Neural progenitor cell (in vitro differentiated cells): ENCODE results near the gene ZNF266. TPM values are rescaled to one million over a fixed set of nuclear protein-coding genes. Genes with fewer than 3 reads are reported as not detected.

Experiments used
- DNase-seq: peaks from one replicate; pipeline ENCODE4 v3.0.0-alpha.2; 2016; ENCODE audit warnings: low spot score
- H2AFZ ChIP-seq: fragments of 200-600 bp; sonication (generic); replicated peaks from 2 replicates; pipeline ENCODE4 v1.6.1; 2016; ENCODE audit warnings: antibody characterized with exemption
- H3F3A ChIP-seq: fragments of 200-600 bp; sonication (generic); 2 replicates; pipeline ENCODE4 v1.6.1; 2016; ENCODE audit warnings: antibody characterized with exemption, low read depth
- H3K27ac ChIP-seq: fragments of 200-600 bp; sonication (generic); 2 replicates; pipeline ENCODE4 v1.5.1; 2016; ENCODE audit warnings: mild to moderate bottlenecking
- H3K27me3 ChIP-seq: fragments of 200-600 bp; sonication (generic); 2 replicates; pipeline ENCODE4 v1.6.1; 2016; ENCODE audit warnings: mild to moderate bottlenecking, moderate library complexity
- H3K36me3 ChIP-seq: fragments of 200-600 bp; sonication (generic); 2 replicates; pipeline ENCODE4 v1.5.1; 2016
- H3K4me1 ChIP-seq: fragments of 200-600 bp; sonication (generic); 2 replicates; pipeline ENCODE4 v1.6.1; 2016; ENCODE audit warnings: mixed run types
- H3K4me2 ChIP-seq: fragments of 200-600 bp; sonication (generic); 2 replicates; pipeline ENCODE4 v1.6.1; 2016
- H3K4me3 ChIP-seq: fragments of 200-600 bp; sonication (generic); 2 replicates; pipeline ENCODE4 v1.5.1; 2016
- H3K79me2 ChIP-seq: fragments of 200-600 bp; sonication (generic); 2 replicates; pipeline ENCODE4 v1.6.1; 2016; ENCODE audit warnings: low read depth
- H3K9ac ChIP-seq: fragments of 200-600 bp; sonication (generic); 2 replicates; pipeline ENCODE4 v1.6.1; 2016
- H3K9me3 ChIP-seq: fragments of 200-600 bp; sonication (generic); 2 replicates; pipeline ENCODE4 v1.5.1; 2016; ENCODE audit warnings: low read depth
- H4K20me1 ChIP-seq: fragments of 200-600 bp; sonication (generic); 2 replicates; pipeline ENCODE4 v1.6.1; 2016; ENCODE audit warnings: low read depth
- H3K27ac Mint-ChIP-seq: 3 replicates; pipeline ENCODE4 v1.8.0; 2021; ENCODE audit warnings: mixed read lengths
- H3K27me3 Mint-ChIP-seq: 2 replicates; pipeline ENCODE4 v1.8.0; 2022; ENCODE audit warnings: low read depth, mild to moderate bottlenecking, inconsistent platforms, moderate library complexity, mixed read lengths; ENCODE audit not compliant: insufficient read depth
- H3K36me3 Mint-ChIP-seq: 3 replicates; pipeline ENCODE4 v1.8.0; 2021; ENCODE audit warnings: mixed read lengths
- H3K4me1 Mint-ChIP-seq: 3 replicates; pipeline ENCODE4 v1.8.0; 2021; ENCODE audit warnings: mixed read lengths
- H3K4me3 Mint-ChIP-seq: 3 replicates; pipeline ENCODE4 v1.8.0; 2021; ENCODE audit warnings: mild to moderate bottlenecking, moderate library complexity, mixed read lengths
- H3K9me3 Mint-ChIP-seq: 3 replicates; pipeline ENCODE4 v1.8.0; 2020; ENCODE audit warnings: mixed read lengths
- CTCF ChIP-seq: fragments of 200-600 bp; sonication (generic); IDR thresholded peaks from 2 replicates; pipeline ENCODE4 v1.5.1; 2017; ENCODE audit warnings: antibody characterized with exemption, mild to moderate bottlenecking
- EZH2 ChIP-seq: fragments of 200-600 bp; sonication (generic); IDR thresholded peaks from 2 replicates; pipeline ENCODE4 v1.6.1; 2017; ENCODE audit warnings: antibody characterized with exemption, mild to moderate bottlenecking, moderate library complexity
- EZH2phosphoT487 ChIP-seq: fragments of 200-600 bp; sonication (generic); IDR thresholded peaks from 2 replicates; pipeline ENCODE4 v1.6.1; 2017; ENCODE audit warnings: antibody characterized with exemption
- total RNA-seq: library from RNA; depleted of rRNA; stranded (reverse); fragments of >200 nt; gene quantifications from 2 replicates; pipeline ENCODE4 v1.2.3, GENCODE V29; 2015; ENCODE audit warnings: low replicate concordance

ZNF266 gene
- total RNA-seq, 1 donor from 2014 or later, result 35.1 TPM

- Histone ChIP-seq H3K4me2 (no peak overlapping the region), H3K27ac (no peak overlapping the region), H3K4me3 (no peak overlapping the region), H3K9ac (no peak overlapping the region), H3K27me3 (no peaks in the 10 kb centered on the region), H3F3A (no peaks in the 10 kb centered on the region), H3K4me1 (no peaks in the 10 kb centered on the region), H2AFZ (no peak overlapping the region), H3K79me2 (no peaks in the 10 kb centered on the region), H3K9me3 (peaks cover 35% of the 10 kb centered on the region), H4K20me1 (no peaks in the 10 kb centered on the region), H3K36me3 (peaks cover 31% of the 10 kb centered on the region)
- Mint-ChIP-seq H3K36me3 (peaks cover 49% of the 10 kb centered on the region), H3K9me3 (peaks cover 71% of the 10 kb centered on the region), H3K4me1 (no peaks in the 10 kb centered on the region), H3K4me3 (no peak overlapping the region), H3K27me3 (no peaks in the 10 kb centered on the region), H3K27ac (no peak overlapping the region)
- DNase-seq, result no peak
- TF ChIP-seq EZH2, result no peak
- TF ChIP-seq EZH2phosphoT487, result no peak
- TF ChIP-seq CTCF, result no peak
These were observed 64.4 kb downstream of the ZNF266 start for GRCh38 chr19:9370738-9371619.

GRCh38 chr19:9362905-9363304 is 72.5 kb downstream of the ZNF266 start, which contains the start of gene ZNF177:
TSS of gene ZNF177 (plus strand) at chr19:9363013. CDS start at chr19:9378312, 15,299 bp downstream.
- no peaks in the 10 kb centered on the region for H3K4me1 ChIP-seq
- no peak for DNase-seq
- H3K79me2 ChIP-seq, result no peaks in the 10 kb centered on the region
- Mint-ChIP-seq H3K4me1 (no peaks in the 10 kb centered on the region), H3K27ac (no peak within 1 kb of the TSS), H3K4me3 (no peak within 1 kb of the TSS), H3K36me3 (peaks cover 60% of the 10 kb centered on the region), H3K9me3 (peaks cover 67% of the 10 kb centered on the region), H3K27me3 (no peaks in the 10 kb centered on the region)
- H3K9me3 ChIP-seq, result peaks cover 18% of the 10 kb centered on the region
- H3K36me3 ChIP-seq, result no peaks in the 10 kb centered on the region
- H3K9ac ChIP-seq, result no peak within 1 kb of the TSS
- no peaks in the 10 kb centered on the region for H3K27me3 ChIP-seq
- H4K20me1 ChIP-seq, result no peaks in the 10 kb centered on the region
- no peak within 1 kb of the TSS for H3K4me2 ChIP-seq
- no peak within 1 kb of the TSS for H3K27ac ChIP-seq
- H2AFZ ChIP-seq, result no peak within 1 kb of the TSS
- TF ChIP-seq CTCF (no peak), EZH2phosphoT487 (no peak), EZH2 (no peak)
- H3K4me3 ChIP-seq, result no peak within 1 kb of the TSS
- H3F3A ChIP-seq, result no peaks in the 10 kb centered on the region

Other genes with a start within 250 kb of the ZNF266 start
- not detected in 2 replicates for gene OR7D4, start 216.0 kb downstream of the ZNF266 start, total RNA-seq
- not detected in 2 replicates for gene OR7E24, start 184.6 kb downstream of the ZNF266 start, total RNA-seq
- gene ZNF699, start 125.7 kb downstream of the ZNF266 start, total RNA-seq, result 12.9 and 21.6 TPM in 2 replicates
- 41.6 and 79.8 TPM in 2 replicates for gene ZNF559, start 111.4 kb downstream of the ZNF266 start, total RNA-seq
- 15.7 and 20.9 TPM in 2 replicates for gene ZNF177, start 72.6 kb downstream of the ZNF266 start, total RNA-seq
- gene ZNF560, start 63.0 kb upstream of the ZNF266 start, total RNA-seq, result not detected in 2 replicates
- 29.6 and 32.6 TPM in 2 replicates for gene ZNF426, start 103.1 kb upstream of the ZNF266 start, total RNA-seq
- 134 and 178 TPM in 2 replicates for gene ZNF121, start 148.9 kb upstream of the ZNF266 start, total RNA-seq
- 45.6 and 80.1 TPM in 2 replicates for gene ZNF561, start 185.7 kb upstream of the ZNF266 start, total RNA-seq
- 1.6 and 3.3 TPM in 2 replicates for gene ZNF562, start 239.5 kb upstream of the ZNF266 start, total RNA-seq